AG04449 (cell line): ENCODE results near the gene DAZAP2.
A peak's percentile ranks its signal among the peaks of the same experiment; 100 is the strongest.
"Not testable (repeated sequence)": the region's sequence is repeated elsewhere in the genome, so short reads cannot be mapped to it uniquely, and the experiment has no call there.

Source experiments
- CTCF ChIA-PET: fragments of 350-600 bp; formaldehyde crosslinking; extraction: SDS; loops from one replicate; lab custom pipeline; 2021; ENCODE audit warnings: antibody characterized with exemption; lab: Yijun Ruan, JAX
- POLR2A ChIA-PET: fragments of 400-600, 350-600 bp; formaldehyde crosslinking; extraction: SDS; loops from one replicate; lab custom pipeline; 2020; ENCODE audit warnings: antibody characterized with exemption, inconsistent platforms; lab: Yijun Ruan, JAX
- DNase-seq: peaks from one replicate; pipeline ENCODE4 v3.0.0-alpha.2; 2010; ENCODE audit warnings: low read depth, low spot score
- H3K4me3 ChIP-seq: 2 replicates; pipeline ENCODE4 v1.5.1; 2011; ENCODE audit warnings: low read depth, mild to moderate bottlenecking, control low read depth, low read length
- CTCF ChIP-seq: IDR thresholded peaks from one replicate; pipeline ENCODE4 v1.5.1; 2011; ENCODE audit warnings: mild to moderate bottlenecking, moderate library complexity, low read length, control low read depth, inconsistent platforms; ENCODE audit not compliant: insufficient read depth; ENCODE audit errors: missing control alignments

DAZAP2 gene

GRCh38 chr12:51270067-51270950 lies 31.7 kb downstream of the DAZAP2 start, which contains the start of gene SMAGP:
Gene SMAGP (minus strand): TSS chr12:51270415. CDS start chr12:51269278, 1,137 bp downstream.
- DNase-seq = no peak
- no peak for TF ChIP-seq CTCF
- POLR2A ChIA-PET = interaction anchor here (0.5 to 2.0 kb wide), 6 partner anchors 10 to 606 kb away, joined by 3 to 11 read pairs (median 4); partner anchors contain the start of genes CSRNP2 and DAZAP2
- CTCF ChIA-PET = interaction anchor here (0.8 to 4.9 kb wide), 9 partner anchors 9 to 242 kb away, joined by 3 to 92 read pairs (median 4); partner anchors contain the start of gene POU6F1
- peak within 1 kb of the TSS; percentile 70 for H3K4me3 ChIP-seq

GRCh38 chr12:51270951-51271518 lies 32.4 kb downstream of the DAZAP2 start:
- no peak for TF ChIP-seq CTCF
- ChIA-PET POLR2A (interaction anchor here (0.5 to 2.0 kb wide), 6 partner anchors 8 to 607 kb away, joined by 3 to 11 read pairs (median 4); partner anchors contain the start of genes CSRNP2 and DAZAP2), CTCF (interaction anchor here (0.8 to 4.9 kb wide), 8 partner anchors 13 to 243 kb away, joined by 3 to 92 read pairs (median 4); partner anchors contain the start of gene POU6F1)
- peak overlapping the region; percentile 70 for H3K4me3 ChIP-seq
- peak; percentile 49 for DNase-seq

GRCh38 chr12:51272810-51273209 lies 34.2 kb downstream of the DAZAP2 start:
- H3K4me3 ChIP-seq, POLR2A ChIA-PET, DNase-seq: not testable (repeated sequence)
- CTCF ChIA-PET = interaction anchor here (0.7 kb wide), 1 partner anchor 68 kb away, joined by 3 read pairs; no protein-coding TSS in a partner anchor

GRCh38 chr12:51275088-51275487 lies 36.5 kb downstream of the DAZAP2 start:
- TF ChIP-seq CTCF = no peak
- DNase-seq = no peak
- POLR2A ChIA-PET = no interaction called here
- H3K4me3 ChIP-seq = no peak overlapping the region
- CTCF ChIA-PET = interaction anchor here (0.8 kb wide), 1 partner anchor 66 kb away, joined by 3 read pairs; no protein-coding TSS in a partner anchor

GRCh38 chr12:51281202-51281924 lies 42.7 kb downstream of the DAZAP2 start:
- DNase-seq = peak; percentile 45
- no peak for TF ChIP-seq CTCF
- no peak overlapping the region for H3K4me3 ChIP-seq
- POLR2A ChIA-PET = interaction anchor here (0.5 to 0.7 kb wide), 2 partner anchors 12 to 80 kb away, joined by 3 read pairs; no protein-coding TSS in a partner anchor
- CTCF ChIA-PET = interaction anchor here (0.8 kb wide), 1 partner anchor 14 kb away, joined by 3 read pairs; no protein-coding TSS in a partner anchor

GRCh38 chr12:51285843-51286242 lies 47.2 kb downstream of the DAZAP2 start:
- ChIA-PET POLR2A (no interaction called here), CTCF (interaction anchor here (1.2 kb wide), 1 partner anchor 15 kb away, joined by 4 read pairs; the partner anchor contains the start of gene SMAGP)
- TF ChIP-seq CTCF = no peak

GRCh38 chr12:51291603-51292513 lies 53.2 kb downstream of the DAZAP2 start:
- H3K4me3 ChIP-seq, DNase-seq, POLR2A ChIA-PET: not testable (repeated sequence)
- CTCF ChIA-PET = interaction anchor here (1.5 kb wide), 1 partner anchor 39 kb away, joined by 3 read pairs; no protein-coding TSS in a partner anchor

More at GRCh38 chr12:51285843-51286242, 47.2 kb downstream of the DAZAP2 start:
- no peak for DNase-seq
- no peak overlapping the region for H3K4me3 ChIP-seq
